ENCODE results near the gene GRIK5.

The GRIK5 gene

GRCh38 chr19:41951686-41952172 is 118.3 kb downstream of the GRIK5 start:
- DNase-seq (ENCODE audit: low spot score): peak; percentile 91

Measured in D341Med (cell line).